Measurements from ENCODE around the gene PLA2G4B. TPM values are rescaled to one million over a fixed set of nuclear protein-coding genes. Genes with fewer than 3 reads are reported as not detected.

Gene PLA2G4B
- total RNA-seq, 6 experiments from 2014 or later: 1.6 to 3.0 (median 2.7) TPM

- TF ChIP-seq, protein P1, sequence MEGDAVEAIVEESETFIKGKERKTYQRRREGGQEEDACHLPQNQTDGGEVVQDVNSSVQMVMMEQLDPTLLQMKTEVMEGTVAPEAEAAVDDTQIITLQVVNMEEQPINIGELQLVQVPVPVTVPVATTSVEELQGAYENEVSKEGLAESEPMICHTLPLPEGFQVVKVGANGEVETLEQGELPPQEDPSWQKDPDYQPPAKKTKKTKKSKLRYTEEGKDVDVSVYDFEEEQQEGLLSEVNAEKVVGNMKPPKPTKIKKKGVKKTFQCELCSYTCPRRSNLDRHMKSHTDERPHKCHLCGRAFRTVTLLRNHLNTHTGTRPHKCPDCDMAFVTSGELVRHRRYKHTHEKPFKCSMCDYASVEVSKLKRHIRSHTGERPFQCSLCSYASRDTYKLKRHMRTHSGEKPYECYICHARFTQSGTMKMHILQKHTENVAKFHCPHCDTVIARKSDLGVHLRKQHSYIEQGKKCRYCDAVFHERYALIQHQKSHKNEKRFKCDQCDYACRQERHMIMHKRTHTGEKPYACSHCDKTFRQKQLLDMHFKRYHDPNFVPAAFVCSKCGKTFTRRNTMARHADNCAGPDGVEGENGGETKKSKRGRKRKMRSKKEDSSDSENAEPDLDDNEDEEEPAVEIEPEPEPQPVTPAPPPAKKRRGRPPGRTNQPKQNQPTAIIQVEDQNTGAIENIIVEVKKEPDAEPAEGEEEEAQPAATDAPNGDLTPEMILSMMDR (IDR thresholded peaks at IDR 0.05): no peak
- Mint-ChIP-seq H3K27ac (no peak overlapping the region), H3K4me1 (ENCODE audit: low read depth) (no peaks in the 10 kb centered on the region), H3K9me3 (no peaks in the 10 kb centered on the region), H3K36me3 (ENCODE audit: low read depth) (no peaks in the 10 kb centered on the region), H3K4me3 (no peak overlapping the region), H3K27me3 (ENCODE audit: insufficient read depth) (peaks cover 13% of the 10 kb centered on the region)
- DNase-seq: no peak
Measured at GRCh38 chr15:41881920-41882688, 43.5 kb downstream of the PLA2G4B start.

DNA sequence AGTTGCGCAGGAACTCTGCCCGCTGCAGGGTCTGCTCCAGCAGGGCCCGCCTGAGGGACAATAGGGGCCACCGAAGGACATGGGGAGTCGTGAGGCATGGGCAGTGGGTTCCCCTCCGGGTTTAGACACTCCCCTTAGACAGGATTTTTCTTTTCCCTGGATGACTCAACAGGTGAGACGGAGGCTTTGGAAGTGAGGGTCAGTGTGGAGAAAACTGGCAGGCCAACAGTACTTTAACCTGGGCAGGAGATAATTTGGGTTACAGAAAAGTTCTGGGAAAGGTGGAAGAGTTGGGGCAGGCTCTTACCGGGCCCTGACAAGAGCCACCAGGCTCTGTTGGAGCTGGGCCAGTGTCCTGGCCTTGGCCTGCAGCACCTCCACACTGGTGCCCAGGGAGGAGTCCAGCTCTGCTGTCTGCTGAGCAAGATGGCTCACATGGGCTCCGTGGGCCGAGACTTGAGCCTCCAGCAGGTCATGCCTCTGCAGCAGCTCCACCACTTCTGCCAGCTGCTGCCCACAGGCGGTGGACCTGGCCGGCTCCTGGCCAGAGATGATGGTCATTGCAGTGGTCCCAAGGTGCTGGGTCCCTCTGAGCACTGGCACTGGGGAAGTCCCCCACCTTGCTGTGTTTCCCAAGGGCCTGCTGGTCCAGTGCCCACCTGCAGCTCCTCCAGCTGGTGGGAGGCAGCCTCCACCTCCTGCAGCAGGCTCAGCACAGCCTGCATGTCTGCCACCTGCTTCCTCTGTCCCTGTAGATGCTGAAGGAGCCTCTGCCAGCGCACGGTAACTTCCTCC, 44.2 kb downstream of the PLA2G4B start:
- H3K4me1 Mint-ChIP-seq (ENCODE audit: low read depth): no peaks in the 10 kb centered on the region
- H3K9me3 Mint-ChIP-seq: no peaks in the 10 kb centered on the region
- no peaks in the 10 kb centered on the region for H3K36me3 Mint-ChIP-seq (ENCODE audit: low read depth)
- H3K4me3 Mint-ChIP-seq: no peak overlapping the region
- peaks cover 13% of the 10 kb centered on the region for H3K27me3 Mint-ChIP-seq (ENCODE audit: insufficient read depth)
- DNase-seq: no peak
- TF ChIP-seq, protein P1 (IDR thresholded peaks at IDR 0.05): no peak
- no peak overlapping the region for H3K27ac Mint-ChIP-seq

- DNase-seq: no peak
- Mint-ChIP-seq H3K4me1 (ENCODE audit: low read depth) (no peaks in the 10 kb centered on the region), H3K36me3 (ENCODE audit: low read depth) (no peaks in the 10 kb centered on the region), H3K27ac (no peak overlapping the region), H3K27me3 (ENCODE audit: insufficient read depth) (peaks cover 13% of the 10 kb centered on the region), H3K4me3 (no peak overlapping the region), H3K9me3 (no peaks in the 10 kb centered on the region)
- TF ChIP-seq, protein P1 (IDR thresholded peaks at IDR 0.05): no peak
Measured at GRCh38 chr15:41883484-41883825, 44.8 kb downstream of the PLA2G4B start.

DNA sequence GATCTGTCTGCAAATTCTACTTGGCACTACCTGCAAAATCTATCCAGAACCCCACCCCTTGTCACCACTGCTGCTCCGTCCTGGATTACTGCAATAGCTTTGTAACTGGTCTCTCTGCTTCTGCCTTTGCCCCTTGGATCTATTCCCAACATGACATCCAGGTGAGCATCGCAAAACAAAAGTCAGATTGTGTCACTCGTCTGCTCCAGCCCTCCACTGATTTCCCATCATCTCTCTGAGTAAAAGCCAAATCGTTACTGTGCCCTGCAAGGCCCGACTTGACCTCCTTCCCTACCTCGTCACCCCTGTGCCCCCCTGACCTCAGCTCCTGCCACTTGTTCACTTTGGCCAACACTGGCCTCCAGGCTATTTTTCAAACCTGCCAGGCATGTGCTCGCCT, 45.8 kb downstream of the PLA2G4B start:
- H3K27me3 Mint-ChIP-seq (ENCODE audit: insufficient read depth): peaks cover 11% of the 10 kb centered on the region
- H3K27ac Mint-ChIP-seq: no peak overlapping the region
- H3K9me3 Mint-ChIP-seq: no peaks in the 10 kb centered on the region
- no peaks in the 10 kb centered on the region for H3K4me1 Mint-ChIP-seq (ENCODE audit: low read depth)
- no peak overlapping the region for H3K4me3 Mint-ChIP-seq
- no peaks in the 10 kb centered on the region for H3K36me3 Mint-ChIP-seq (ENCODE audit: low read depth)
- no peak for DNase-seq
- TF ChIP-seq, protein P1 (IDR thresholded peaks at IDR 0.05): no peak

DNA sequence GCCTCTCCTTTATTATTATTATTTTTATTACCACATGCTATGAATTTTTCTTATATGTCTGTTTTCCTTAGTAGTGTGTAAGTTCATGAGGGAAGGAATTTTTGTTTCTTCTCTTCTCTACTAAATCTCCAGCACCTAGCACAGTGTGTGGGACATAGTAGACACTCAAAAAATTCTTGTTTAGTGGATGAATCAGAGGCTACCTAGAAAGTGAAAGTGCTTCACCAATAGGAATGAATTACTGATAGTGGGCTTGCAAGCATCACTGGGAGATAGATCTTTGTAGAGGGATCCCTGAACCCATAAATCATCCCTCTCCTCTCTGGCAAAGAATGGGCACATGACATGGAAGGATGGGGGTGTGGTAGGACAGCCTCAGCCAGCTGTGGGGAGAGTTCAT, 46.7 kb downstream of the PLA2G4B start:
- Mint-ChIP-seq H3K9me3 (no peaks in the 10 kb centered on the region), H3K4me1 (ENCODE audit: low read depth) (no peaks in the 10 kb centered on the region), H3K36me3 (ENCODE audit: low read depth) (no peaks in the 10 kb centered on the region), H3K4me3 (no peak overlapping the region), H3K27me3 (ENCODE audit: insufficient read depth) (peaks cover 7% of the 10 kb centered on the region), H3K27ac (no peak overlapping the region)
- no peak for DNase-seq
- TF ChIP-seq, protein P1 (IDR thresholded peaks at IDR 0.05): no peak
